Thymus (tissue), 11 donors: ENCODE results near the gene HOXD11. TPM values are rescaled to one million over a fixed set of nuclear protein-coding genes. Genes with fewer than 3 reads are reported as not detected.
A peak's percentile ranks its signal among the peaks of the same experiment; 100 is the strongest.

ENCODE experiments used
- DNase-seq, 9 donors: peaks; one replicate each; pipeline ENCODE4 v3.0.0-alpha.2; 2013; ENCODE audit warnings: low spot score in 9 of 9, low read depth in 6 of 9, missing footprints in 1 of 9
- H3K27ac ChIP-seq, 2 donors: one replicate each; pipeline ENCODE4 v1.5.1; 2013; ENCODE audit warnings: control low read depth in 1 of 2, low read depth in 1 of 2, low read length in 1 of 2, mild to moderate bottlenecking in 1 of 2, moderate library complexity in 1 of 2
- H3K27me3 ChIP-seq, 2 donors: one replicate each; pipeline ENCODE4 v1.5.1; 2013; ENCODE audit warnings: low read length in 1 of 2; ENCODE audit not compliant: control insufficient read depth in 2 of 2, insufficient read depth in 1 of 2
- H3K36me3 ChIP-seq, 2 donors: one replicate each; pipeline ENCODE4 v1.5.1; 2013; ENCODE audit warnings: low read length in 1 of 2, mild to moderate bottlenecking in 1 of 2, moderate library complexity in 1 of 2; ENCODE audit not compliant: control insufficient read depth in 2 of 2, insufficient read depth in 2 of 2
- H3K4me1 ChIP-seq, 2 donors: one replicate each; pipeline ENCODE4 v1.5.1; 2013; ENCODE audit warnings: low read length in 2 of 2; ENCODE audit not compliant: control insufficient read depth in 2 of 2, insufficient read depth in 2 of 2
- H3K4me3 ChIP-seq, 2 donors: one replicate each; pipeline ENCODE4 v1.5.1; 2013; ENCODE audit warnings: low read length in 2 of 2, control low read depth in 1 of 2, mild to moderate bottlenecking in 1 of 2
- H3K9me3 ChIP-seq, 2 donors: one replicate each; pipeline ENCODE4 v1.5.1; 2013; ENCODE audit warnings: low read length in 1 of 2, mild to moderate bottlenecking in 1 of 2; ENCODE audit not compliant: control insufficient read depth in 2 of 2, insufficient read depth in 1 of 2
- WGBS: extraction: QIAGEN DNeasy Blood & Tissue Kit; methylation state at CpG from one replicate; pipeline ENCODE4 v1.1.7; 2013; 5-methylcytosine and 5-hydroxymethylcytosine counted together
- polyA plus RNA-seq: library from polyadenylated mRNA; stranded (reverse); fragments of 200-250 nt; gene quantifications from one replicate; pipeline ENCODE4 v1.2.3, GENCODE V29; 2013
- total RNA-seq: library from RNA; stranded (reverse); fragments of 120-200 nt; gene quantifications from one replicate; pipeline ENCODE4 v1.2.4, GENCODE V29; 2013
- donor health status: healthy.

Gene HOXD11
- total and polyA plus RNA-seq, 2 donors: 0.09 TPM; not detected in 1

DNA sequence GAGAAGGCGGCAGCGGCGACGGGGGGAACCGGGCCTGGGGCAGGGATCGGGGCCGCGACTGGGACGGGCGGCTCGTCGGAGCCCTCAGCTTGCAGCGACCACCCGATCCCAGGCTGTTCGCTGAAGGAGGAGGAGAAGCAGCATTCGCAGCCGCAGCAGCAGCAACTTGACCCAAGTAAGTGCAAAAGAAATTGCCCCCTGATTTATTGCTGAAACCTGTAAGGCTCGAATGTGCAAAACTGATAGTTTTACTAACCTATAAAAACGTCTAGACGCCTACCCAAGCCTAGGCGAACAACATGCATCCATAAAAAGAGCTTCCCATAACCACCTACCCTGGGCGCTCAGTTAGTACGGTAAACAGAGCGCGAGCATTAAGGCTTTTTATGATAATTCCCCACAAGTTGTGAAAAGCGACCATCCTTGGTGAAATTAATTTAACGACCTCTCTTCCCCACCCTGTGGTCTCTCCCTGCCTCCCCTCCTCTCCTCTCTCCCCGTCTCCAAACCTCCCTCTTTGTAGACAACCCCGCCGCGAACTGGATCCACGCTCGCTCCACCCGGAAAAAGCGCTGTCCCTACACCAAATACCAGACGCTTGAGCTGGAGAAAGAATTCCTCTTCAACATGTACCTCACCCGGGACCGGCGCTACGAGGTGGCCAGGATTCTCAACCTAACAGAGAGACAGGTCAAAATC lies 16.5 kb downstream of the HOXD11 start:
- 7% methylated on average over 40 of the region's 40 CpGs for WGBS
- Histone ChIP-seq H3K4me1 (peaks cover 4 to 12% of the 10 kb centered on the region in 2 donors), H3K36me3 (no peaks in the 10 kb centered on the region), H3K9me3 (peaks cover 0 to 14% of the 10 kb centered on the region in 2 donors), H3K27me3 (peaks cover 93 to 100% of the 10 kb centered on the region in 2 donors), H3K27ac (no peak overlapping the region), H3K4me3 (no peak overlapping the region)
- DNase-seq: no peak

GRCh38 chr2:176124110-176124946 lies 17.2 kb downstream of the HOXD11 start:
- no peak for DNase-seq
- peaks cover 4 to 17% of the 10 kb centered on the region in 2 donors for H3K4me1 ChIP-seq
- H3K4me3 ChIP-seq: no peak overlapping the region
- H3K9me3 ChIP-seq: peaks cover 0 to 22% of the 10 kb centered on the region in 2 donors
- H3K27me3 ChIP-seq: peaks cover 94 to 100% of the 10 kb centered on the region in 2 donors
- H3K27ac ChIP-seq: no peak overlapping the region
- H3K36me3 ChIP-seq: no peaks in the 10 kb centered on the region
- WGBS: 12% methylated on average over 34 of the region's 34 CpGs

DNA sequence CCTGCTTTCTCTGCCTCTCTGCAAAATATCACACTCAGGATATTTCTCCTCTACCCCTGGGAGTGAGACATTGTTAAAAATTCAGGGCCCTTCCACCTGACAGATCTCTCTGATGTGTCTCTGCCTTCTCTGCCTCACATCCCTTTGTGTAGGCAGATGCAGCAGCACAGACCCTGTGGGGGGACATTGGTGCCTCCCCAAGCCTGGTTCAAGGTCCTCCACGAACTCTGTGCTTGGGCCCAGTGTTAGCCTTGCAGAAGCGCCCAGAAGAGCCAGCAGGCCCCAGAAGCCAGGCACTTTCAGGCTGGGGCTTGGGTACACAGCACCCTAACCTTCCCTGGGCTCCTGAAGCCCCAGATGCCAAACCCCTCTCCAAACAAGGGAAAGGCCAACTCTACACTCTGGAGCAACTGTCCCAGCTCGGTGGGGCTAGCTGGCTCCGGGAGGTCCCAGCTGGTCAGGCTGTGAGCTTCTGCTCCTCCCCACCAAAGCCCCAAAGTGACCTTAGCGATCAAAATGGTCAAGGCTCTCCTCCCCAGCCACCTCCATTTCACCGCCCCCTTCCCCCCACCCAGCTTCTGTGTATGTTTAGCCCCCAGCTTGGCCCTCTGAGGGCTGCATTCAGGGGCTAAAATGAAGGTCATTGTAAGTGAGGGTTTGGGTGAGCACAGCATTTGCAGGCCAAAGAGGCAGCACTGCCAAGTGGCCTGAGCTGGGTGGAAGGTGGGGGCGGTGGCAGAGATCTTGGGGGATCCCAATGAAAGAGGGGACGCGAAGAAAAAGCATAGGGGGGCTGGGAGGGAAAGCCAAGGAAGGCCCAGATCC lies 18.1 kb downstream of the HOXD11 start:
- H3K36me3 ChIP-seq: no peaks in the 10 kb centered on the region
- no peak overlapping the region for H3K27ac ChIP-seq
- H3K27me3 ChIP-seq: peaks cover 94 to 99% of the 10 kb centered on the region in 2 donors
- no peak overlapping the region for H3K4me3 ChIP-seq
- no peak for DNase-seq
- 35% methylated on average over 9 of the region's 9 CpGs for WGBS
- H3K9me3 ChIP-seq: peaks cover 0 to 23% of the 10 kb centered on the region in 2 donors
- peaks cover 5 to 18% of the 10 kb centered on the region in 2 donors for H3K4me1 ChIP-seq

DNA sequence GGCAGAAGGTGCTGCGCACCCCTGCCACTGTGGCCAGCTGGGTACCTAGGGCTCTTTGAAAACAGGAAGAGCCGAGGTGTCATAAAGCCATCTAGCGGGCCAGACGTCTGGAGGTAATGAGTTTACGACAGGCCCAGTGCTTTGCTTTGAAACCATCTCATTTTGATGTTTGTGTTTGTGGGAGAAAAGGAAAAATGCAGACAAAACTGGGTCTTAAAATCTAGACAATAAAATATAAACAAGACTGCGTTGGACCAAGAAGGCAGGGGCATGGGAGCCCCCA lies 18.6 kb downstream of the HOXD11 start:
- peaks cover 95 to 99% of the 10 kb centered on the region in 2 donors for H3K27me3 ChIP-seq
- peaks cover 11 to 18% of the 10 kb centered on the region in 2 donors for H3K4me1 ChIP-seq
- WGBS: 19% methylated on average over 6 of the region's 6 CpGs
- H3K9me3 ChIP-seq: peaks cover 0 to 23% of the 10 kb centered on the region in 2 donors
- no peak overlapping the region for H3K4me3 ChIP-seq
- no peak overlapping the region for H3K27ac ChIP-seq
- H3K36me3 ChIP-seq: no peaks in the 10 kb centered on the region
- DNase-seq: no peak

DNA sequence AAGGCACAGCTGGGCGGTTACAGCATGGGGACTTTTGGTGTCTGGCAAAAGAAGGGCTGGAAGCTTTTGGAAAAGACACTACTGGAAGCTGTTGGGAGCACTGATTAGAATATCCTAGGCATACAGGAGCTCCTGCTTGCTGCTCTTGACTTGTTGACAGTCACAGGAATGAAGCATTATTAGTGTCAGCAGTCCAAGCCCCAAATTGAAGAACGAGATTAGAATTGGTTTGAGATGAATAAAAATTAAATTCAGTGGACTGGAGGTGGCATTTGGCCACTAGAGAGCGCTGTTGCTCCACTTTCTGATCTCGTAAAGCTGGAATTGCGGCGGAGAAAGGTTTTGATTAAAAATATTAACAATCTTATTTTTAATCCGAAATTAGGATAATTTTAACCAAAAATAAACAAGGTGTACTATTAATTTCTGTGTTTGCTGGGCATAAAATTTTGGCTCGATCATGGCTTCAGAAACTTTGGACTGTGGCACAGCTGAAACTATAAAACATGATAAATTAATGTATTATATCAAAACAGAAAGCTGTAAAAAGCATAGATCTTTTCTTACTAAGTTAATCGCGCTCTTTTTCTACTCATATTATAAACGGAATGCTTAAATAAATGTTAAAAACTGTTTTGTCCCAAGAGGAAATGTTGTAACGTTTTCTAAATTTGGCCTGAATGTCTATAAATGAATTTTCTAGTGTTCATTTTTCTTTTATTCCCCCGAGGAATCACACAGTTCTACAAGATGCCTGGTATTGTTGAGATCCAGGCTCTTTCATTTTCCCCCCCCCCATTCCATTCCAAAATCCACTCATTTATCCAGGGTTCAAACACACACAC lies 20.1 kb downstream of the HOXD11 start:
- Histone ChIP-seq H3K4me1 (peaks cover 12 to 18% of the 10 kb centered on the region in 2 donors), H3K36me3 (no peaks in the 10 kb centered on the region), H3K27me3 (peaks cover 93 to 99% of the 10 kb centered on the region in 2 donors), H3K4me3 (no peak overlapping the region), H3K9me3 (peaks cover 0 to 18% of the 10 kb centered on the region in 2 donors), H3K27ac (no peak overlapping the region)
- DNase-seq: peak in 5 of 9 donors; percentile 48 to 75 (median 62)
- WGBS: 4% methylated on average over 13 of the region's 13 CpGs

DNA sequence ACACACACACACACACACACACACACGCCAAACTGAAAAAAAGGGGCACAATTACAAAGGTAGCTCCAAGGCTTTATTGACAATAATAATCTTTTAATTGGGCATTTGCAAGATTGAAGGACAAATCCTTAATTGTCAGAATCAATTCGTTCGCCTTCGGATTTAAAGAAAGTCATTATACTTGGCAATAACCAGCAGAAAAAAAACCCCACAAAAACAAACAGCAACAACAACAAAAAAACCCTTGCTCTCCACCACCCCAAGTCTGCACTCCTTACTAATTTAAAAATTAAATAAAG lies 20.6 kb downstream of the HOXD11 start:
- WGBS: 29% methylated on average over 4 of the region's 4 CpGs
- Histone ChIP-seq H3K36me3 (no peaks in the 10 kb centered on the region), H3K27ac (no peak overlapping the region), H3K4me1 (peaks cover 10 to 19% of the 10 kb centered on the region in 2 donors), H3K9me3 (peaks cover 0 to 15% of the 10 kb centered on the region in 2 donors), H3K4me3 (no peak overlapping the region), H3K27me3 (peaks cover 93 to 99% of the 10 kb centered on the region in 2 donors)
- no peak for DNase-seq

GRCh38 chr2:176128172-176128981 lies 21.3 kb downstream of the HOXD11 start:
- Histone ChIP-seq H3K27ac (no peak overlapping the region), H3K4me1 (peaks cover 8 to 17% of the 10 kb centered on the region in 2 donors), H3K27me3 (peaks cover 92 to 99% of the 10 kb centered on the region in 2 donors), H3K4me3 (no peak overlapping the region), H3K36me3 (no peaks in the 10 kb centered on the region), H3K9me3 (peaks cover 0 to 15% of the 10 kb centered on the region in 2 donors)
- DNase-seq: peak in 1 of 9 donors; percentile 35
- WGBS: 7% methylated on average over 49 of the region's 49 CpGs
